HG02798 (cell line): ENCODE measurements around the gene MRM3.
"Not testable (repeated sequence)": the region's sequence is repeated elsewhere in the genome, so short reads cannot be mapped to it uniquely, and the experiment has no call there.

Source experiments
- ATAC-seq: cut with Tn5 transposase; IDR thresholded peaks from one replicate; pipeline ENCODE4 v1.9.1; 2021; ENCODE audit warnings: mild to moderate bottlenecking; ENCODE audit not compliant: unreplicated experiment, poor library complexity

The MRM3 gene

GRCh38 chr17:814371-814770, 32.2 kb downstream of the MRM3 start:
- ATAC-seq, result no peak

GRCh38 chr17:819251-819650, 37.1 kb downstream of the MRM3 start:
- ATAC-seq, result no peak

- no peak for ATAC-seq
Measured at GRCh38 chr17:823501-823902, 41.3 kb downstream of the MRM3 start.

GRCh38 chr17:824378-824777, 42.2 kb downstream of the MRM3 start:
- no peak for ATAC-seq

- no peak for ATAC-seq
Measured at GRCh38 chr17:825216-825615, 43.1 kb downstream of the MRM3 start.

- ATAC-seq, result no peak
Measured at GRCh38 chr17:826778-827177, 44.6 kb downstream of the MRM3 start.

GRCh38 chr17:828761-829160, 46.6 kb downstream of the MRM3 start:
- ATAC-seq, result no peak

- not testable (repeated sequence) for ATAC-seq
Measured at GRCh38 chr17:829614-830013, 47.5 kb downstream of the MRM3 start.

GRCh38 chr17:830381-830780, 48.2 kb downstream of the MRM3 start:
- no peak for ATAC-seq

GRCh38 chr17:830950-831349, 48.8 kb downstream of the MRM3 start:
- no peak for ATAC-seq

- no peak for ATAC-seq
Measured at GRCh38 chr17:834136-834535, 52.0 kb downstream of the MRM3 start.

- ATAC-seq, result no peak
Measured at GRCh38 chr17:835263-835662, 53.1 kb downstream of the MRM3 start.

GRCh38 chr17:835721-836120, 53.6 kb downstream of the MRM3 start:
- not testable (repeated sequence) for ATAC-seq

GRCh38 chr17:836151-836550, 54.0 kb downstream of the MRM3 start:
- no peak for ATAC-seq

- no peak for ATAC-seq
Measured at GRCh38 chr17:838486-838885, 56.3 kb downstream of the MRM3 start.

- ATAC-seq, result no peak
Measured at GRCh38 chr17:841313-841712, 59.2 kb downstream of the MRM3 start.
